LNCaP clone FGC (cell line): ENCODE measurements around the gene TAF13.

Experiments
- DNase-seq: peaks from one replicate; pipeline ENCODE4 v3.0.0-alpha.2; 2011; ENCODE audit warnings: low read depth
- H3K4me3 ChIP-seq: 2 replicates; pipeline ENCODE4 v1.5.1; 2011; ENCODE audit warnings: mild to moderate bottlenecking, low read depth, low read length, control low read depth
- TF ChIP-seq, protein P1 (sequence below): IDR thresholded peaks from 2 replicates; pipeline ENCODE4 v1.5.1; 2012; ENCODE audit warnings: mild to moderate bottlenecking; ENCODE audit not compliant: control insufficient read depth, insufficient read depth; ENCODE audit errors: extremely low read depth

The TAF13 gene

DNA sequence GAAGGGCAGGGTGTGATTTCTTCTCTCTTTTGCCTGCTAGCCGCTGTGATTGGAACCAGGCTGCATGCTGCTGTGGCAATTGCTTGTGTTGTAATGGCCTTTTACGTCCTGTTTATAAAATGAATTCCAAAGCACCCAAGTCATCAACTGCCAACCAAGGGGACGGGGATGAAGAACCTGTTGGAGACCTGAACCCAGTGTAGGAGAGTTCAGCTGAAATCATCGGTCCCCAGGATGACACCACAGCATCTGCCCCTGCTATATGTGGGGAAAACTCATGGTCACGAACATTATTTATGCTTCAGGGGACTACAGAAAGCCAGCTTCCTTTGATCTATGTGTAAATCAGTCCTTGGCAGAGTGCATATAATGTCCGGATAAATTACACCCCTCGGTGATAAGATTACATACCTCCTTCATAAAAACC, 18.6 kb upstream of the TAF13 start:
- no peak for DNase-seq
- TF ChIP-seq, protein P1, sequence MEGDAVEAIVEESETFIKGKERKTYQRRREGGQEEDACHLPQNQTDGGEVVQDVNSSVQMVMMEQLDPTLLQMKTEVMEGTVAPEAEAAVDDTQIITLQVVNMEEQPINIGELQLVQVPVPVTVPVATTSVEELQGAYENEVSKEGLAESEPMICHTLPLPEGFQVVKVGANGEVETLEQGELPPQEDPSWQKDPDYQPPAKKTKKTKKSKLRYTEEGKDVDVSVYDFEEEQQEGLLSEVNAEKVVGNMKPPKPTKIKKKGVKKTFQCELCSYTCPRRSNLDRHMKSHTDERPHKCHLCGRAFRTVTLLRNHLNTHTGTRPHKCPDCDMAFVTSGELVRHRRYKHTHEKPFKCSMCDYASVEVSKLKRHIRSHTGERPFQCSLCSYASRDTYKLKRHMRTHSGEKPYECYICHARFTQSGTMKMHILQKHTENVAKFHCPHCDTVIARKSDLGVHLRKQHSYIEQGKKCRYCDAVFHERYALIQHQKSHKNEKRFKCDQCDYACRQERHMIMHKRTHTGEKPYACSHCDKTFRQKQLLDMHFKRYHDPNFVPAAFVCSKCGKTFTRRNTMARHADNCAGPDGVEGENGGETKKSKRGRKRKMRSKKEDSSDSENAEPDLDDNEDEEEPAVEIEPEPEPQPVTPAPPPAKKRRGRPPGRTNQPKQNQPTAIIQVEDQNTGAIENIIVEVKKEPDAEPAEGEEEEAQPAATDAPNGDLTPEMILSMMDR: no peak
- H3K4me3 ChIP-seq: no peak overlapping the region

DNA sequence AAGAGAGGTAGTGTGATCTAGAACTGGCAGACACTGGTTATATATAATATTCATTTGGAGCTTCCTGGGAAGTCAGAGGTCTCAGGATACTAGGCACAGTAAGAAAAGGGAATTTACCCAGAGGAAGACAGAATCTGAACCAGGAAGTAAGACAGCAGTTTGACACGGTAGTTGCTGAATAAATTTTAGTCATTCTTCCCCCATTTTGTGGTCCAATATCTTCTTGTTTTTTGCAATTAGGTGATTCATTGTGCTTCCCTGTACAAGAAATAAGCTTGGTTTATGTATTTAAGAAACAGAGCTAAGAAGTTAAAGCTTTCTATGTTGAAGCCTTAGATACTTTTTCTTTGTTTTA, 16.0 kb upstream of the TAF13 start:
- H3K4me3 ChIP-seq: peak overlapping the region; percentile 94
- TF ChIP-seq, protein P1: no peak
- DNase-seq: no peak

DNA sequence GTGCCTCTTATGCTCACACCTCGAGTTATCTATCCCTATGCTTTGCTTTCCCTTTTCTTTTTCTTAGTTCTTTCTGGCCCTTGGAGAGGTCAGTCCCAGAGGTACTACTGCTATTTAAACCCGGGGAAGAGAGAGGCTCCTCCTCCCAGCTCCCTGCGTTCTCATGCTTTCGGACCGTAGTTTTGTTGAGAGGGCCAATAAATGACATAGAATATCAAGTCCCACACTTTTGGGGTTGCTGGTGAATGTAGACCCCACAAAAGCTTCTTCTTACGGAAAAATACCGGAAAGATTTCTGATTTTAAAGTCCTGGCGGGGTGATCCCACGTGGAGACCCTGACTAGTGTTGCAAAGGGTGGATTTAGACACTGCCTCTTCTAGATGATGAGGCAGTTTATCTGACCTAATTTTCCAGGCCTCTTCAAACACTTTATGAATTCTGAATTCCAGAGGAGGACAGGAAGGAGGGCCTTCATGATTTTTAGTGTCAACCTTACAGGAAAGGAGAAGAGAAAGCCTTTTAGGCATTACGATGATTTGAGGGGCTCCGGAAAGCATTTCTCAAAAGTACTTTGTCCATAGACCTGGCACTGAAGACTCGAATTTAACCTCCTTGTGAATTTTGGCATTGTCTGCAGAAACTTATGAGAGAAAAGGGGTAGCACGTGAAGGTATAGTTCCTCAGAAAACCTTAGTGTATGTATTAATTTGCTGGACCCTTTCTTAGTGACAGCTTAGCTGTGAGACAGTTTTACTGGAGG, 15.5 kb upstream of the TAF13 start:
- H3K4me3 ChIP-seq: peak overlapping the region; percentile 94
- TF ChIP-seq, protein P1: no peak
- DNase-seq: no peak

GRCh38 chr1:109090196-109091077, 14.6 kb upstream of the TAF13 start, which contains the start of gene TMEM167B:
Gene TMEM167B (plus strand): TSS chr1:109090764. CDS start chr1:109090873, 109 bp downstream.
- TF ChIP-seq, protein P1: no peak
- DNase-seq: peak; percentile 85

DNA sequence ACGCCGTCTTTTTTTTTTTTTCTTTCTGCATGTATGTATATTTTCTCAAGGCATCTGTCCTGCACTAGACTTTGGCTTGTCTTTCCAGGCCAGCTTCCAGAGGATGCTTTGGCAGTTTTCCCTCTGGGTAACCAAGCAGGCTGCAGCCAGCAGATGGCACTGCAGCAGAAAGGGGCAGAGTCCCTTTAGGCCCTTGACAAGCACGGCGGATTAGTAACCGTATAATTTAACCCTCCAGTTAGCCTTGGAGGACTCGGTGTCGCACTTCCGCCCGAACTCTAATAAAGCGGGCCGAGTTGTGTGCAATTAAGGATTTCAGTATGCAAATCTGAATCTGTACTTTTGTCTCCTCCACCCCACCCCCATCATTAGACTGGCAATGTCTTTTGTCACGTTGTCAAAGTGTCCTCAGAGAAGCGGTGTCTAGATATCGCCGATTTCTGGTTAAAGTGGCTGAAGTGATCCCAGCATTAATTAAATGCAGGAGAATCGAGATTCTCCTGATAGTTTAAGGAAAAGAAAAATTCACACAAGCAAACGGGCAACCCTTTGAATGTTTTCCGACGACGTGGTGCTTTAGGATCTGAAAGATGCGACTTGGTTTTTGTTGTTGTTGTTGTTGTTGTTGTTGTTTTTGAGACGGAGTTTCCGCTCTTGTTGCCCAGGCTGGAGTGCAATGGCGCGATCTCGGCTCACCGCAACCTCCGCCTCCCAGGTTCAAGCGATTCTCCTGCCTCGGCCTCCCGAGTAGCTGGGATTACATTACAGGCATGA, 13.6 kb upstream of the TAF13 start:
- H3K4me3 ChIP-seq: peak overlapping the region; percentile 94
- DNase-seq: peak; percentile 77
- TF ChIP-seq, protein P1: peak; percentile 78

More at GRCh38 chr1:109090196-109091077, 14.6 kb upstream of the TAF13 start, which contains the start of gene TMEM167B:
- peak within 1 kb of the TSS; percentile 94 for H3K4me3 ChIP-seq

GRCh38 chr1:109084563-109085517, 9.0 kb upstream of the TAF13 start:
- TF ChIP-seq, protein P1: no peak
- no peak for DNase-seq
- H3K4me3 ChIP-seq: no peak overlapping the region
